Kidney (tissue), 14 donors: Measurements from ENCODE around the gene SLC22A23. TPM values are rescaled to one million over a fixed set of nuclear protein-coding genes. Genes with fewer than 3 reads are reported as not detected.

Source experiments
- DNase-seq, 5 donors: peaks; one replicate each; pipeline ENCODE4 v3.0.0-alpha.2; 2013 to 2020
- FAIRE-seq: peaks from 2 replicates; lab custom pipeline; 2012; peaks lifted over from hg19 to GRCh38; lab: Jason Lieb, UNC
- H3K27ac ChIP-seq, 2 donors: one replicate each; pipeline ENCODE4 v1.7.0; 2013; ENCODE audit warnings: low read depth in 2 of 2, low read length in 2 of 2, inconsistent platforms in 1 of 2
- H3K27me3 ChIP-seq: one replicate; pipeline ENCODE4 v1.7.1; 2013; ENCODE audit warnings: low read length, inconsistent platforms; ENCODE audit not compliant: control insufficient read depth, insufficient read depth
- H3K36me3 ChIP-seq, 3 donors: one replicate each; pipeline versions ENCODE4 v1.7.0 to v1.7.1; 2013; ENCODE audit warnings: low read length in 3 of 3, control low read depth in 1 of 3, inconsistent platforms in 1 of 3; ENCODE audit not compliant: insufficient read depth in 3 of 3, control insufficient read depth in 2 of 3
- H3K4me1 ChIP-seq, 3 donors: one replicate each; pipeline versions ENCODE4 v1.7.0 to v1.7.1; 2013; ENCODE audit warnings: low read length in 3 of 3, inconsistent platforms in 1 of 3, low read depth in 1 of 3; ENCODE audit not compliant: control insufficient read depth in 2 of 3, insufficient read depth in 2 of 3
- H3K4me3 ChIP-seq, 3 donors: one replicate each; pipeline versions ENCODE4 v1.7.0 to v1.8.1; 2013; ENCODE audit warnings: low read length in 3 of 3, control low read depth in 1 of 3, inconsistent platforms in 1 of 3
- H3K9ac ChIP-seq, 3 donors: one replicate each; pipeline versions ENCODE4 v1.7.0 to v1.7.1; 2013; ENCODE audit warnings: low read length in 3 of 3, control low read depth in 1 of 3, inconsistent platforms in 1 of 3
- H3K9me3 ChIP-seq, 3 donors: one replicate each; pipeline versions ENCODE4 v1.7.0 to v1.7.1; 2013; ENCODE audit warnings: low read length in 3 of 3, control low read depth in 1 of 3, inconsistent platforms in 1 of 3; ENCODE audit not compliant: control insufficient read depth in 2 of 3, insufficient read depth in 1 of 3
- CTCF ChIP-seq: IDR thresholded peaks from 3 replicates; pipeline ENCODE4 v1.5.1; 2012; ENCODE audit warnings: mild to moderate bottlenecking, moderate library complexity, borderline replicate concordance; ENCODE audit not compliant: insufficient read depth; ENCODE audit errors: extremely low read depth
- intact Hi-C: fragments of 100-400 bp; cut with DNase I; formaldehyde crosslinking; loops from one replicate; pipeline ENCODE4 v1.11.1; 2022
- polyA plus RNA-seq: library from polyadenylated mRNA; stranded (reverse); fragments of 350-450 nt; fragmentation: Illumina TruSeq; extraction: RNeasy Lipid Tissue Mini Kit (QIAGEN cat#74804); gene quantifications from one replicate; pipeline ENCODE4 v1.2.3, GENCODE V29; 2014; ENCODE audit warnings: low read depth, low replicate concordance; ENCODE audit not compliant: insufficient read depth
- total RNA-seq: library from RNA; stranded (reverse); fragmentation: NEBNext Ultra II Directional; extraction: Animal tissue kit (Norgen Biotek cat#: 25700); gene quantifications from one replicate; pipeline ENCODE4 v1.2.1, GENCODE V29; 2021
- donor health status: control.
- donor health status: control.
- donor health status: control.
- donor health status: control.
- donor health status: control.
- donor health status: DM: yes; HTN: yes; CAD: no.
- donor health status: Normal renal cell carcinoma (clear cell type).

Gene SLC22A23
- total and polyA plus RNA-seq, 2 donors from 2014 or later, result 5.3 to 5.7 TPM

DNA sequence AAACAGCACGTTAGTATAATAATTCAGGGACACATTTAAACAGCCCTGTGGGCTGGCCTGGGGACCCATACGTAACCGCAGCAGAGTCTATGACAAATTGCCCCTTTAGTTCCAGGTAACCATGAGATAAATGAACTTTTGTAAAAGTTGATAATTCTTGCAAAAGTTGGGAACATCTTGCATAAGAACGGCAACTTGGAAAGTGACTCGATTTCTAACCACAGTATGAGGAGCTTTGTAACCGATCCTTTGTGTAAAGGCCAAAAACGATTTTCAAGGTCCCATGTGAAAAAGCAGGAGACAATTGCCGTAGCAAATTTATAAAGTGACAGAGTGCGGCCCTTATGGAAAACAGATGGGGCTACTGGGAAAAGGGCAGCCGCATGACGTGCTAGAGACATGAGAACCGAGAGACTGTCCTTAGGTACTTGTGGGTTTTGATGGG, 116.5 kb downstream of the SLC22A23 start:
- no peak overlapping the region for H3K9ac ChIP-seq
- H3K27me3 ChIP-seq, result no peaks in the 10 kb centered on the region
- no peak overlapping the region for H3K27ac ChIP-seq
- H3K9me3 ChIP-seq, result no peaks in the 10 kb centered on the region
- DNase-seq, result no peak
- intact Hi-C loops, result no loop called here
- TF ChIP-seq CTCF, result no peak
- peaks cover 0 to 3% (median 0%) of the 10 kb centered on the region in 3 donors for H3K4me1 ChIP-seq
- FAIRE-seq, result no peak
- H3K36me3 ChIP-seq, result no peaks in the 10 kb centered on the region
- H3K4me3 ChIP-seq, result no peak overlapping the region

DNA sequence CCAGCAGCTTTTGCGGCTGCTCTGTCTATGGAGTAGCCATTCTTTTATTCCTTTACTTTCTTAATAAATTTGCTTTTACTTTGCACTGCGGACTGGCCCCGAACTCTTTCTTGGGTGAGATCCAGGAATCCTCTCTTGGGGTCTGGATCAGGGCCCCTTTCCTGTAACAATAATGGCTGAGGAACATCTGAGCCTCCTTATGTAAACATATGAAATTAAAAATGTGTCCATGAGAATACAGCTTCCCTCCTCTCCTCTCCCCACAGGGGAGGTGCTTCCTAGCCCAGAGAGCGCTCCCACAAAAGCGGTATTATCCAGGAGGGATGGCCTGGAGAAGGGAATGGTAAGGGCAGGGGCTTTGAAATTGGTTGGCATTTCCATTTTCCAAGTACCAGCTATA, 117.0 kb downstream of the SLC22A23 start:
- Histone ChIP-seq H3K27me3 (no peaks in the 10 kb centered on the region), H3K27ac (no peak overlapping the region), H3K36me3 (no peaks in the 10 kb centered on the region), H3K9ac (no peak overlapping the region), H3K4me3 (no peak overlapping the region), H3K4me1 (peaks cover 0 to 7% (median 5%) of the 10 kb centered on the region in 3 donors), H3K9me3 (no peaks in the 10 kb centered on the region)
- no peak for DNase-seq
- TF ChIP-seq CTCF, result no peak
- intact Hi-C loops, result no loop called here
- no peak for FAIRE-seq

- Histone ChIP-seq H3K36me3 (no peaks in the 10 kb centered on the region), H3K4me1 (peaks cover 0 to 9% (median 7%) of the 10 kb centered on the region in 3 donors), H3K27ac (no peak overlapping the region), H3K4me3 (no peak overlapping the region), H3K27me3 (no peaks in the 10 kb centered on the region), H3K9me3 (no peaks in the 10 kb centered on the region), H3K9ac (no peak overlapping the region)
- intact Hi-C loops, result no loop called here
- FAIRE-seq, result no peak
- no peak for DNase-seq
- no peak for TF ChIP-seq CTCF
Measured at GRCh38 chr6:3337521-3338350, 119.1 kb downstream of the SLC22A23 start.
